Panc1 (cell line): Measurements from ENCODE around the gene DLG5. TPM values are rescaled to one million over a fixed set of nuclear protein-coding genes. Genes with fewer than 3 reads are reported as not detected.

Source experiments
- ATAC-seq: fragments of 200-7000 bp; cut with Tn5 transposase; 2 replicates; pipeline ENCODE4 v1.9.1; 2020; ENCODE audit warnings: mild to moderate bottlenecking, moderate library complexity
- BruUV-seq: library from RNA; stranded (reverse); fragments of 400-500 nt; replicated peaks from 2 replicates; lab custom pipeline; 2021; lab: Mats Ljungman, UMichigan
- CTCF ChIA-PET: fragments of 300-600 bp; sonication (Branson Sonifier 250); formaldehyde crosslinking; loops from one replicate; lab custom pipeline; 2022; ENCODE audit warnings: antibody characterized with exemption; lab: Charles Lee
- POLR2A ChIA-PET: fragments of 300-600 bp; sonication (Branson Sonifier 250); formaldehyde crosslinking; loops from one replicate; lab custom pipeline; 2022; ENCODE audit warnings: antibody characterized with exemption; lab: Charles Lee
- DNase-seq: peaks from one replicate; pipeline ENCODE4 v3.0.0-alpha.2; 2010; ENCODE audit warnings: low read depth, low spot score
- H3K27ac ChIP-seq: 2 replicates; pipeline ENCODE4 v1.5.1; 2011; ENCODE audit warnings: mild to moderate bottlenecking, low read length, inconsistent platforms
- H3K27me3 ChIP-seq: fragments of 200-500 bp; sonication (Bioruptor generic); 2 replicates; pipeline ENCODE4 v1.6.0; 2014; ENCODE audit warnings: low read length, inconsistent platforms; ENCODE audit not compliant: control insufficient read depth, insufficient read depth
- H3K36me3 ChIP-seq: fragments of 200-500 bp; sonication (Bioruptor generic); 2 replicates; pipeline ENCODE4 v1.5.1; 2014; ENCODE audit warnings: inconsistent platforms, mild to moderate bottlenecking, low read length, moderate library complexity; ENCODE audit not compliant: control insufficient read depth, insufficient read depth
- H3K4me1 ChIP-seq: 2 replicates; pipeline ENCODE4 v1.5.1; 2011; ENCODE audit warnings: inconsistent platforms, mild to moderate bottlenecking, low read length, moderate library complexity; ENCODE audit not compliant: control insufficient read depth, insufficient read depth
- H3K4me3 ChIP-seq, 2 experiments: 2 replicates each; pipeline ENCODE4 v1.5.1; 2011 to 2012; ENCODE audit warnings: low read depth in 2 of 2, low read length in 2 of 2, mild to moderate bottlenecking in 2 of 2, inconsistent platforms in 1 of 2, moderate library complexity in 1 of 2
- H3K9me3 ChIP-seq: fragments of 200-500 bp; sonication (Bioruptor generic); 2 replicates; pipeline ENCODE4 v1.5.1; 2014; ENCODE audit warnings: low read depth, mild to moderate bottlenecking, inconsistent platforms, low read length, moderate library complexity; ENCODE audit not compliant: control insufficient read depth, insufficient read depth
- POLR2AphosphoS5 ChIP-seq: IDR thresholded peaks from 2 replicates; pipeline ENCODE4 v1.6.1; 2012; ENCODE audit warnings: mild to moderate bottlenecking, low read depth, low read length, moderate library complexity
- SIN3A ChIP-seq: IDR thresholded peaks from 2 replicates; pipeline ENCODE4 v1.6.1; 2012; ENCODE audit warnings: low read depth, mild to moderate bottlenecking, low read length, moderate library complexity, borderline replicate concordance; ENCODE audit not compliant: insufficient read depth
- TCF7L2 ChIP-seq: IDR thresholded peaks from 2 replicates; pipeline ENCODE4 v1.6.1; 2011; ENCODE audit warnings: mild to moderate bottlenecking, low read depth, low read length, inconsistent platforms
- in situ Hi-C: cut with HindIII; loops from 2 replicates; pipeline ENCODE4 v1.10.0; 2016; ENCODE audit warnings: low sequenced_read_pairs, low pct_unique_long_range_greater_than_20kb
- intact Hi-C: fragments of 100-400 bp; cut with micrococcal nuclease; formaldehyde crosslinking; loops from one replicate; pipeline ENCODE4 v1.10.0; 2022; ENCODE audit not compliant: unreplicated experiment
- total RNA-seq: library from RNA; stranded (reverse); gene quantifications from one replicate; pipeline ENCODE4 v1.2.1, GENCODE V29; 2021; ENCODE audit not compliant: unreplicated experiment
- TF ChIP-seq, protein P1 (sequence below), 2 experiments: IDR thresholded peaks; 2 replicates each; pipeline ENCODE4 v1.6.1; 2011 to 2012; ENCODE audit warnings: low read depth in 2 of 2, control low read depth in 1 of 2, low read length in 1 of 2, mild to moderate bottlenecking in 1 of 2, moderate library complexity in 1 of 2; ENCODE audit not compliant: insufficient read depth in 1 of 2
- TF ChIP-seq, protein P2 (sequence below): fragments of 450-650 bp; IDR thresholded peaks from 2 replicates; pipeline ENCODE4 v1.5.1; 2017; ENCODE audit warnings: mild to moderate bottlenecking

DLG5 gene
- total RNA-seq, 1 experiment from 2014 or later = 85.6 TPM

DNA sequence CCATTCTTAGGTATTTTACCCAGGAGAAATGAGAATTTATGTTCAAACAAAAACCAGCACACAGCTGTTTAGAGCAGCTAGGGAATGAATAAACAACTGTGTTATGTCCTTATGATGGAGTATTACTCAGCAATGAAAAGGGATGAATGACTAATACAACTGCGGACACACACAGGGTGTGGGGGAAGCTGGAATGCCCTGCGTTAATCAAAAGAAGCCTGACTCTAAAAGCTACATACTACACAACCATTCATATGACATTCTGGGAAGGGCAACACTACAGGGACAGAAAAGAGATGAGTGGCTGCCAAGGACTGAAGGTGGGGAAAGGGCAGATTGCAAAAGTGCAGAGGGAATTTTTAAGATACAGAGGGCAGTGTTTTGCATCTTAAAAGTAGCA, 64.0 kb downstream of the DLG5 start:
- Histone ChIP-seq H3K27me3 (no peaks in the 10 kb centered on the region), H3K4me1 (peaks cover 2% of the 10 kb centered on the region; the same call in 1 of the 2 replicates), H3K9me3 (no peaks in the 10 kb centered on the region), H3K4me3 (no peak overlapping the region), H3K27ac (no peak overlapping the region), H3K36me3 (no peaks in the 10 kb centered on the region; the same call in 1 of the 2 replicates)
- DNase-seq = no peak
- in situ Hi-C loops = no loop called here
- no peak for ATAC-seq
- intact Hi-C loops = no loop called here
- BruUV-seq = no TSS peak
- CTCF ChIA-PET = no interaction called here
- TF ChIP-seq SIN3A (no peak), TCF7L2 (no peak), POLR2AphosphoS5 (no peak)
- TF ChIP-seq, protein P1, sequence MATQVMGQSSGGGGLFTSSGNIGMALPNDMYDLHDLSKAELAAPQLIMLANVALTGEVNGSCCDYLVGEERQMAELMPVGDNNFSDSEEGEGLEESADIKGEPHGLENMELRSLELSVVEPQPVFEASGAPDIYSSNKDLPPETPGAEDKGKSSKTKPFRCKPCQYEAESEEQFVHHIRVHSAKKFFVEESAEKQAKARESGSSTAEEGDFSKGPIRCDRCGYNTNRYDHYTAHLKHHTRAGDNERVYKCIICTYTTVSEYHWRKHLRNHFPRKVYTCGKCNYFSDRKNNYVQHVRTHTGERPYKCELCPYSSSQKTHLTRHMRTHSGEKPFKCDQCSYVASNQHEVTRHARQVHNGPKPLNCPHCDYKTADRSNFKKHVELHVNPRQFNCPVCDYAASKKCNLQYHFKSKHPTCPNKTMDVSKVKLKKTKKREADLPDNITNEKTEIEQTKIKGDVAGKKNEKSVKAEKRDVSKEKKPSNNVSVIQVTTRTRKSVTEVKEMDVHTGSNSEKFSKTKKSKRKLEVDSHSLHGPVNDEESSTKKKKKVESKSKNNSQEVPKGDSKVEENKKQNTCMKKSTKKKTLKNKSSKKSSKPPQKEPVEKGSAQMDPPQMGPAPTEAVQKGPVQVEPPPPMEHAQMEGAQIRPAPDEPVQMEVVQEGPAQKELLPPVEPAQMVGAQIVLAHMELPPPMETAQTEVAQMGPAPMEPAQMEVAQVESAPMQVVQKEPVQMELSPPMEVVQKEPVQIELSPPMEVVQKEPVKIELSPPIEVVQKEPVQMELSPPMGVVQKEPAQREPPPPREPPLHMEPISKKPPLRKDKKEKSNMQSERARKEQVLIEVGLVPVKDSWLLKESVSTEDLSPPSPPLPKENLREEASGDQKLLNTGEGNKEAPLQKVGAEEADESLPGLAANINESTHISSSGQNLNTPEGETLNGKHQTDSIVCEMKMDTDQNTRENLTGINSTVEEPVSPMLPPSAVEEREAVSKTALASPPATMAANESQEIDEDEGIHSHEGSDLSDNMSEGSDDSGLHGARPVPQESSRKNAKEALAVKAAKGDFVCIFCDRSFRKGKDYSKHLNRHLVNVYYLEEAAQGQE (IDR thresholded peaks at IDR 0.05; ENCODE audit: insufficient read depth in 1 of 2, low read depth in 2 of 2, low read length in 1 of 2) = no peak
- TF ChIP-seq, protein P2, sequence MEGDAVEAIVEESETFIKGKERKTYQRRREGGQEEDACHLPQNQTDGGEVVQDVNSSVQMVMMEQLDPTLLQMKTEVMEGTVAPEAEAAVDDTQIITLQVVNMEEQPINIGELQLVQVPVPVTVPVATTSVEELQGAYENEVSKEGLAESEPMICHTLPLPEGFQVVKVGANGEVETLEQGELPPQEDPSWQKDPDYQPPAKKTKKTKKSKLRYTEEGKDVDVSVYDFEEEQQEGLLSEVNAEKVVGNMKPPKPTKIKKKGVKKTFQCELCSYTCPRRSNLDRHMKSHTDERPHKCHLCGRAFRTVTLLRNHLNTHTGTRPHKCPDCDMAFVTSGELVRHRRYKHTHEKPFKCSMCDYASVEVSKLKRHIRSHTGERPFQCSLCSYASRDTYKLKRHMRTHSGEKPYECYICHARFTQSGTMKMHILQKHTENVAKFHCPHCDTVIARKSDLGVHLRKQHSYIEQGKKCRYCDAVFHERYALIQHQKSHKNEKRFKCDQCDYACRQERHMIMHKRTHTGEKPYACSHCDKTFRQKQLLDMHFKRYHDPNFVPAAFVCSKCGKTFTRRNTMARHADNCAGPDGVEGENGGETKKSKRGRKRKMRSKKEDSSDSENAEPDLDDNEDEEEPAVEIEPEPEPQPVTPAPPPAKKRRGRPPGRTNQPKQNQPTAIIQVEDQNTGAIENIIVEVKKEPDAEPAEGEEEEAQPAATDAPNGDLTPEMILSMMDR = no peak
- POLR2A ChIA-PET = no interaction called here

DNA sequence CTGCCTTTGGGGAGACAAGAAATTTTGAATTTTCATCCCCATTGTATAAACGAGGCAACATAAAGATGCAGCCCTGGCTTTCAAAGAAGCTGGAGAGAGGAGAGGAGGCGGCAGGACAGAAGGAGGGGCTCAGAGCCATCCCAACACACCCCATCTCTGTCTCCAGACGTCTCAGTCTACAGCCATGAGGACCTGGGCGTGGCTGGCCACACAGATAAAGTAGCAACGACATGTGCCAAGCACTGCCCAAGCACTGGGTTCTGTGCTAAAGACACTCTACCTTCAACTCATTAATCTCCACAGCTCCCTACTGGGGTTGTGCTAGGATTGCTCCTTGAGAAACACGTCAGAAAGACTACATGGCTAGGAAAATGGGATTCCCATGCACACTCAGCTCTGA, 65.2 kb downstream of the DLG5 start:
- intact Hi-C loops = no loop called here
- DNase-seq (no peak), ATAC-seq (no peak)
- POLR2A ChIA-PET = no interaction called here
- TF ChIP-seq, protein P2 = no peak
- TF ChIP-seq SIN3A (no peak), POLR2AphosphoS5 (no peak), TCF7L2 (no peak)
- TF ChIP-seq, protein P1 (IDR thresholded peaks at IDR 0.05; ENCODE audit: insufficient read depth in 1 of 2, low read depth in 2 of 2, low read length in 1 of 2) = no peak
- no peaks in the 10 kb centered on the region for H3K9me3 ChIP-seq
- no peak overlapping the region for H3K27ac ChIP-seq
- in situ Hi-C loops = no loop called here
- peaks cover 2% of the 10 kb centered on the region; the same call in 1 of the 2 replicates for H3K4me1 ChIP-seq
- H3K36me3 ChIP-seq = no peaks in the 10 kb centered on the region; the same call in 1 of the 2 replicates
- CTCF ChIA-PET = no interaction called here
- BruUV-seq = no TSS peak
- no peak overlapping the region for H3K4me3 ChIP-seq
- H3K27me3 ChIP-seq = no peaks in the 10 kb centered on the region
